Activated CD4-positive, alpha-beta T cell treated with anti-CD3 and anti-CD28 coated beads, Interleukin-2, amount 50 U/mL, for 48 hours (primary cell): ENCODE measurements around the gene NEDD1.
A peak's percentile ranks its signal among the peaks of the same experiment; 100 is the strongest.

Experiments used
- DNase-seq, 2 experiments: peaks; one replicate each; pipeline ENCODE4 v3.0.0-alpha.2; 2020

The NEDD1 gene

DNA sequence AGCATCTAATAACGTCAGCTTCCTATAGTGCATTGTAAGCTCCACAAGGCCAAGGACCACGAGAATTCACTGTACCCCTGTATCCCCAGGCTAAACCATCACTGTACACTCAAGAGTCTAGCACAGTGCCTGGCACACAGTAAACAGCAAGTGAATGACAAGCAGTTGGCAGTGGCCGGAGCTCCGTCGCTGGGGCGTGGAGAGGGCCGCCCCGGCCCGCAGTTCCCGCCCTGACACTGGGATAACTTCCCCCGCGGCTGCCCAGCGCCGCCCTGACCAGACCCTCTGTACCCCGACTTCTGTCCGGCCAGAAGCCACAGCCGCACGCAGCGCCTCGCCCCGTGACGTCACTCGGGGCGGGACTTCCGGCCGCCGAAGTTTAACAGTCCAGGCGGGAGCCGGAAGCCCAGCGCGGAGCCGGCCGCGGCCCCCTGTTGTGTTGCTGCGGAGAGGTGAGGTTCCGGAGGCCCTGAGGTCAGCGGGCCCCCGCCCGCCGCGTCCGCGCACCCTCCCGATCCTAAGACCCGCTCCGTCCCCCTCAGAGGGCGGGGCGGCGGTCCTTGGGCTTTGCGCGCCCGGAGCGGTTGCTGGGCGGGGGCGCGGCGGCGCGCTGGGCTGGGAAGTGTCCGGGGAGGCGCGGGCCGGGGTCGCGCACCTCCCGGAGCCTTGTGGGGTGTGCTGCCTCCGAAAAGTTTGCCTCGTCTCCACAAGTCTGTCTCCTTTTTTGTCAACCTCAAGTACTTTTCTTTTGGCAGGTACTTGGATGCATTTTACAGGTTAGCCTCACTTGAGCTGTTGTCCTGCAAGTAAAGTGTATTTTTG, at the start of gene NEDD1:
NEDD1 (plus strand) TSS at position 409 of the 822 bp plus-strand sequence. CDS start 2,503 bp downstream, outside the sequence.
- DNase-seq: peak; percentile 83 to 87

DNA sequence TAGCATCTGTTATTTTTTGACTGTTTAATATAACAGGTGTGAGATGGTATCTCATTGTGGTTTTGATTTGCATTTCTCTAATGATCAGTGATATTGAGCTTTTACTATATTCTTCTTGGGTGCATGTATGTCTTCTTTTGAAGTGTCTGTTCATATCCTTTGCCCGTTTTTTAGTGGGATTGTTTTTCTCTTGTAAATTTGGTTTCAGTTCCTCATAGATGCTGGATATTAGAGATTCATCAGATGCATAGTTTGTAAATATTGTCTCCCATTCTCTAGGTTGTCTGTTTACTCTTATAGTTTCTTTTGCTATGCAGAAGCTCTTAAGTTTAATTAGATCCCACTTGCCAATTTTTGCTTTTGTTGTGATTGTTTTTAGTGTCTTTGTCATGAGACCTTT, 48.9 kb upstream of the NEDD1 start:
- no peak for DNase-seq

- no peak for DNase-seq
These were observed 45.4 kb upstream of the NEDD1 start for GRCh38 chr12:96861656-96862055.

- DNase-seq: no peak
These were observed 44.7 kb upstream of the NEDD1 start for GRCh38 chr12:96862326-96862725.

GRCh38 chr12:96864335-96864734, 42.7 kb upstream of the NEDD1 start:
- DNase-seq: no peak

GRCh38 chr12:96866801-96867590, 40.1 kb upstream of the NEDD1 start:
- no peak for DNase-seq

DNA sequence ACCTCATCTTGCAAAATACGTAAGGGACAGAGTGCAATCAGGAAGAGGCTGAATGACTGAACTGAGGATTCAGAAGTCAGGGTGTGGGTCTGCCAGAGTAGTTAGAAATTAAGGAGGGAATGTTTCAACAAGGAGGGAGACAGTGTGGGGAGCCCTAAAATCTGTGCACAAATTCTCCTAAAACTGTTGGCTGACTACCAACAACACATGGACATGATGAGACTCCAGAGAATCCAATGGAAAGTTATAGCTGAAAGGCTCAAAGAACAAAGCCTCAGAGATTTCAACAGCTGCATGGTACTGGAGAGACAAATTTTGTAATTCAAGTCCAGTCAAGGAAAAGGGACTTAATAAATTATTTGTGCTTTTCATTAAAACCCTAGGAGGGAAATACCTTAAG, 36.1 kb upstream of the NEDD1 start:
- no peak for DNase-seq

DNA sequence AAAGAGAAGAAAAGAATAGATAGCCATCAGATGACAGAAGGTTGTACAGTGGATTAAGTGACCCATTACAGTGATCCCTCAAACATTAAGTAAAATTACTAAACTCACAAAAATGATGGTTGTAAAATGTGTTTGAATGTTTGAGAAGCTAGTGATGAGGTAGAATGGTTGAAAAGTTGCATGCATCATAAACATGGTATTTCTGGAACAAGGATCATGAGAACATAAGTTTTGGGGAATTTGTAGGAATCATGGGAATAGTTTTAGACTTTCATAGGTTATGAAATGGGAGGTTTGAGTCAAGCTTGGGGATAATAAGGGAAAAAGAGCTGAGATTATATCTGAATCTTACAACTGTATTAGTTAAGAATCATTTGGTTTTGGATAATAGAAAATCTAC, 34.1 kb upstream of the NEDD1 start:
- DNase-seq: no peak

- no peak for DNase-seq
These were observed 32.8 kb upstream of the NEDD1 start for GRCh38 chr12:96874211-96874610.

DNA sequence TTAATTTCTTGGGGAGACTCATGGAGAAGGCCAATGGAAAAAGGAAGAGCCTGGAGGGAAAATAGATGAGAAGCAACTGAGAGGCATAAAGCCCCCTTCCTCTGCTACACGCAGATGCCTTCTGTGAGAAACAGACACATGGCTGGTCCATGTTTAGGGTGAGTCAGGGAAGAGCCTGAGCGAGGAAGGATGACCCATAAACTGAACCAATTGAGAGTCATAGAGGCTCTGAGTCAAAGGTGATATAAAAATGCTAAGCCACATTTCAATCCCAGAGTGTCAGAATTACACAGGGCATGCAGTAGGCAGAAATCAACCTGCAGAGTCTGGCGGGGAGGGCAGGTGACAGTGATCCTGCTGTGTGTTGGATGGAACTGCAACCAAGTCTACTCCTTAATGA, 30.1 kb upstream of the NEDD1 start:
- no peak for DNase-seq

- DNase-seq: no peak
These were observed 28.4 kb upstream of the NEDD1 start for GRCh38 chr12:96878704-96879103.

GRCh38 chr12:96879301-96879700, 27.8 kb upstream of the NEDD1 start:
- DNase-seq: no peak

- no peak for DNase-seq
These were observed 26.8 kb upstream of the NEDD1 start for GRCh38 chr12:96880220-96880619.

DNA sequence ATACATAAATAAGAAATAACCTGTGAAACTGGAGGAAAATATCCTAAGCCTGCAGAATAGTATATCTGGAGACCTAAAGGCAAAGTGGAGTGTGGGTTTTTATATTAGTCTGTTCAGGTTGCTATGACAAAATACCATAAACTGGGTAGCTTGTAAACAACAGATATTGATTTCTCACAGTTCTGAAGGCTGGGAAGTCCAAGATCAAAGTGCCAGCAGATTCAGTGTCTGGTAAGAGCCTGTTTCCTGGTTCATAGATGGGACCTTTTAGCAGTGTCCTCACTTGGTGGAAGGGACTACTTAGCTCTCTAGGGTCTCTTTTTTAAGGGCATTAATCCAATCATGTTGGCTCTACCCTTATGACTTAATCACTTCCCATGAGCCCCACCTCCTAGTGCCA, 25.4 kb upstream of the NEDD1 start:
- no peak for DNase-seq

- DNase-seq: no peak
These were observed 24.2 kb upstream of the NEDD1 start for GRCh38 chr12:96882862-96883261.

DNA sequence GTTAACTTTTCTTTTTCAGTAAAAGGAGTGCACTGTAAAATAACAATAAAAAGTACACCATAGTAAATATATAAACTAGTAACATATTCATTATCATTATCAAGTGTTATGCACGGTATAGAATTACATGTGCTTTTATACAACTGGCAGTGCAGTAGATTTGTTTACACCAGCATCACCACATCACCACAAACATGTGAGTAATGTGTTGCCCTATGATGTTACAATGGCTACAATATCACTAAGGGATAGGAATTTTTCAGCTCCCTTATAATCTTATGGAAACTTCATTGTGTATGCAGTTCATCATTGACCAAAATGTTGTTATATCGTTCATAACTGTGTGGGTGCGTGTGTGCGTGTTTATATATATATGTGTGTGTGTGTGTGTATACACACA, 23.5 kb upstream of the NEDD1 start:
- DNase-seq: no peak

DNA sequence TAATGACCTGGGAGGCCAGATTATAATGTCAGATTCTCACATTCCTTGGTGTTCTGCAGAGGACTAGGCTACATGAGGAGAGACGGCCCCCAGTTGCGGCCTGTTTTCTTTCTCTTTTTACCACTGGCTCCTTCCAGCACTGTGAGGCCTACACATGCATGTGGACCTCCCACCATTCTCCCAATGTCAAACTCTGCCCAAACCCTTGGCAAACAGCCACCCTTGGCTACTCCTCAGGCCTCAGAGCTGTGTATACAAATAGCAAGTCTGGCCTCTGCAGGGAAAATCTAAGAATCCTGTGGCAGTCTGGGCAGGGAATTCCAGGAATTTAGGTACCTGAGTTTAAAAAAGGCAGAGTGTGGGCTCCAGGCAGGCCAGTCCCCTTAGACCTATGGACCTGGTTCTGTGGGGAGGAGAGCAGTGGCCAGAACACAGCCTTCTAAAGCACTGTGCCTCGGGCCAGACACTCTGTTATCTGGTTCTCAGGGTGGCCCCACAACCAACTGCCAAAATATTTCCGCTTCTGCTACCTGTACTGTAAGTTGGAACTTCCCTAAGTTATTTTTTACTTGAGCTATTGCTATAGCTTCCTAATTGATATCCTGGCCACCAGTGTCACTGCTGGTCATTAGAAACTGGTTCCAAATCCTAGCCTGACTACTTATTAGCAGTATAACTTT, 19.9 kb upstream of the NEDD1 start:
- DNase-seq: no peak

DNA sequence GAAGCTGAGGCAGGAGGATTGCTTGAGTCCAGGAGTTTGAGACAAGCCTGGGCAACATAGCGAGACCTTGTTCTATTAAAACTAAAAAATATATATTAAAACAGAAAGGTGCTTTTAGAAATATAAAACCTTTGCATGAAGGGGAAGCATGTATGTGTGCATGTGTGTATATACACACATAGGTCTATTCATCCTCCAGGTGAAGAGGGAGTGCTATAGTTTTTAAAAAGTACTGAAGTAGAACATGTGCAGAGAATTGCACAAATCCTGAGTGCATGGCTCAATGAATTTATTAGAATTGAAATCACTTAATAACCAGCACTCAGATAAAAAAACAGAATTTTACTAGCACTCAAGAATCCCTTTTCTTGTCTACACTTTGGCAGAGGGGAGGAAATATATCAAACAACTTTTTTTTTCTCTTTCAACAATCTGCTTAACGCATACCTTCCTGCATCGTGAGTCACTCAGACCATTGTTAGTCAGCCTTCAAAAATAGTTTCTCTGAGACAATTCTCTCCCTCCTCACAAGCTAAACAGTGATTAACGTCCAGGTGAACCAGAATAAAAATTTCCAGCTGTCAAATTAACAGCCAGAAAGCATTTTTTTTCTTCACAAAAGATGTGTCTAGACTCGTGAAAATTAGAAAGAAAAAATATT, 17.7 kb upstream of the NEDD1 start:
- no peak for DNase-seq

GRCh38 chr12:96890331-96890730, 16.7 kb upstream of the NEDD1 start:
- no peak for DNase-seq

DNA sequence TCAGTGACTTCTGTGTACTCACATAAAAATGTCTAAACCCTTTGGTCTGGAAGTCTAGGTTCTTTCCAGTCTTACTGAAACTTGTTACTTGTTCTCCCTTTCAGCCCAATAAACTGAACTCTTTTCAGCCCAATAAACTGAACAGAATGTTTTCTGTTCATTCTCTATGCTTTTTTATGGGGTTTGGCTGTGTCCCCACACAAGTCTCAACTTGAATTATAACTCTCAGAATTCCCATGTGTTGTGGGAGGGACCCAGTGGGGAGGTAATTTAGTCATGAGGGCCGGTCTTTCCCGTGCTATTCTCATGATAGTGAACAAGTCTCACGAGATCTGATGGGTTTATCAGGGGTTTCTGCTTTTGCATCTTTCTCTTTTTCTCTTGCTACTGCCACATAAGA, 15.0 kb upstream of the NEDD1 start:
- DNase-seq: no peak

GRCh38 chr12:96897421-96897820, 9.6 kb upstream of the NEDD1 start:
- no peak for DNase-seq

DNA sequence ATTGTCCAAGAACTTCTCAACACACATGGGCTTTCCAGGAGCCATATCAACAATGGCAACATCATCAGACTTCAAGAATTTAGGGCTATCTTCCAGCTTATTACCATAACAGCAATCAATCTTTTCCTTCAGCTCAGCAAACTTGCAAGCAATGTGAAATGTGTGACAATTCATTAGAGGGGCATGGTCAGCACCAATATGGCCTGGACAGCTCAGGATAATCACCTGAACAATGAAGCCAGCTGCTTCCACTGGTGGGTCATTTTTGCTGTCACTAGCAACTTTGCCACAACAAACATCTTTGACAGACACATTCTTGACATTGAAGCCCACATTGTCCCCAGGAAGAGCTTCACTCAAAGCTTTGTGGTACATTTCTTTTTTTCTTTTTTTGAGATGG, 5.9 kb upstream of the NEDD1 start:
- DNase-seq: no peak

- DNase-seq: no peak
These were observed 5.0 kb upstream of the NEDD1 start for GRCh38 chr12:96902076-96902475.
